GM12891 (cell line): ENCODE measurements around the gene TCHH.

Source experiments
- POLR2A ChIP-seq: IDR thresholded peaks from 2 replicates; pipeline ENCODE4 v1.6.1; 2011; ENCODE audit warnings: low read depth, low read length, control low read depth
- POLR2AphosphoS5 ChIP-seq: IDR thresholded peaks from 2 replicates; pipeline ENCODE4 v1.6.1; 2011; ENCODE audit warnings: low read depth, low read length, control low read depth
- SPI1 ChIP-seq: IDR thresholded peaks from 2 replicates; pipeline ENCODE4 v1.6.1; 2011; ENCODE audit warnings: low read depth, low read length, control low read depth
- TAF1 ChIP-seq: IDR thresholded peaks from 2 replicates; pipeline ENCODE4 v1.6.1; 2011; ENCODE audit warnings: low read depth, low read length, control low read depth

DNA sequence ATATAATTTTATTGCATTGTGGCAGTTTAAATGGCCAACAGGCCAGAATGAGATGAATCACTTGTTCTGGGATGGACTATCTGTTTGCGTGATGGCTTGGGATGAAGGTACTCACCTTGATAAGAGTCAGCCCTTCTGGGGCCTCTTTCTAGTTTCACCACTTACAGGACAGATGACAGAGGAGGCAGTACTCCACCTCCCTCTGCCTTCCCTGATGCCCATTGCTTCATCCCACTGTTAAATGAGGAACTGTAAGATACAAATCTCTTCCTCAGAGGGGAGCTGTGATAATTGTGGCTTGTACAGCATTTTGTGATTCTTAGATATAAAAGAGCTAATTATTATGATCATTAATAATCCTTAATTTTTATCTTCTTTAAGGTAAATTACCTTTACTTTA is 3.7 kb upstream of the TCHH start:
- no peak for TF ChIP-seq POLR2AphosphoS5
- no peak for TF ChIP-seq POLR2A
- no peak for TF ChIP-seq TAF1
- TF ChIP-seq SPI1 = no peak
